T-helper 2 cell treated with Interferon-gamma antibody and Interleukin-4, amounts not matched to agents 100 ng/mL and 5 ng/mL, for 36 hours (primary cell): ENCODE data around the gene BCDIN3D. TPM values are rescaled to one million over a fixed set of nuclear protein-coding genes. Genes with fewer than 3 reads are reported as not detected.
"Not testable (repeated sequence)": the region's sequence is repeated elsewhere in the genome, so short reads cannot be mapped to it uniquely, and the experiment has no call there.

Experiments used
- intact Hi-C: fragments of 100-400 bp; cut with micrococcal nuclease; formaldehyde crosslinking; loops from one replicate; pipeline ENCODE4 v1.15.1; 2023
- total RNA-seq: library from RNA; stranded (reverse); gene quantifications from 2 replicates; pipeline ENCODE4 v1.2.3, GENCODE V29; 2022

Gene BCDIN3D
- 5.7 and 5.9 TPM in 2 replicates for total RNA-seq

DNA sequence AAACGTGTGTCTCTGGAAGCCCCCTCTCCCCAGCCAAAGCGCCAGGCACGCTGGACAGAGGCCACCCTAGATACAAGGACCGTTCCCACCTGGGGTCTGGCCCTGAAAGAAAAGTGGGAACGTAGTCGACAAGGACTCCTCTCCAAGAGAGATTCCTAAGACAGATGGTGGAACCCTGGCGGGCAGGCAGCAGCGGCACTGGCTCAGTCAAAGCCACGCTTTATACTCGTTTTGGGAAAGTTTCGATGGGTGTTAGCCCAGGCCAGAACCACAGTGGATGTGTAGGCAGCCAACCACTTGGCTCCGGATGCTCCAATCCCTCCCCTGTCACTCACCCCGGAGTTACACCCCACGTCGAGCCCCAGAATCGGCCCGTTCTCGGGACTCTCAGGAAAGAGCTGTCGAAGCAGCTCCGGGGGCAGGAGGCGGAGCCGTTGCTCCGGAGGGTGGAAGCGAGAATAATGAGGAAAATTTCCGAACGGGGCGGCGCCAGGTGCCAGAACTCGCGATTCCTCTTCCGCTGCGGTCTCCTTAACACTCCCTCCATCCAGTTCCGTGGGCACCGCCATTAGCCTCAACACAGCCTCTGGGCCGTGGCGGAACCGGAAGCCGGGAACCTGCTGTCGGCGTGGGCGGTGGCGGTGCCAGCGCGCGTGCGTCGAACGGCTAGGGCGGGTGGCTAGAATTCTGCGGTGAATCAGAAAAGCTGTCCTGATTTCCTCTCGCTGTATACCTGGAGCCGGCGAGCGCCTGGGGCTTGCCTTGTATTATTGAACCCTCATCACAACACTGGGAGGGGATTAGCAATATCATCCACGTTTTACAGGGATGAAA is at the start of gene BCDIN3D:
Gene BCDIN3D (minus strand): TSS at position 588 of the 834 bp plus-strand sequence. CDS start 19 bp downstream, at position 569.
- intact Hi-C loops: loop anchor here (1.0 kb wide), 2 partner anchors 14 to 101 kb away; partner anchors contain the start of genes NCKAP5L and TMBIM6

GRCh38 chr12:49892084-49892731 is 49.3 kb upstream of the BCDIN3D start:
- intact Hi-C loops: no loop called here

DNA sequence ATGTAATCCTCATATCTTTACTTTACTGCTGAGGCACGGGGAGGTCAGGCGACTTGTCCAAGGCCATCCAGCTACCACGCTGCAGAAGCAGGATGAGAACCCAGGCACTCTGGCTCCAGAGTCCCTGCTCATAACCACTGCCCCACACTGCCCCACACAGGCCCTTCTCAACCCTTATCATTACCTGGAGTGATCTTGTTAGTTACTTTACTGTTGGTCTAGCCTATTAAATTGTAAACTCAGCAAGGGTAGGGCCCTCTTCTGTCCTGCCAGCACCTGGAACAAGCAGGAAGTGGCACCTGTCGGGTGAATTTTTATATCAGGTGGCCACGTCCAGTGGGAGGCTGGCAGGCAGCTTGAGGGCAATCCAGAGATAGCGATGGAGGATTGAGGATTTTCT is 48.6 kb upstream of the BCDIN3D start:
- intact Hi-C loops: no loop called here

- intact Hi-C loops: no loop called here
These were observed 48.1 kb upstream of the BCDIN3D start for GRCh38 chr12:49891012-49891411.

DNA sequence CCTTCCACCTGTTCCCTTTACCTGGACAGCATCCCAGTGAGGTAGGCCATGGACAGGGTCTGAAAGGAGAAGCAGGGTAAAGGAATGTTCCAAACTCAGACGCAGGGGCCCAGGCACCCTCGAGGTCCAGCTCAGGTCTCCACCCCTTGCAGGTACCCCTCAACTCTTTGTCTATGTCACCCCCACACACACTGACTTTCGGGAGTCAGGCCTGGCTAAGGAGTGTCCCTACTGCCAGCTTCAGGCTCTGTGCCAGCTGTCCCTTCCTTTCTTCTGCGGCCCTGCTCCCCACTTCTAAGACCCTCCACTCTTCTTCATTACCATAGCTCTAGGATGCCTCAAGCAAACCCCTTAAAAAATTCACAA is 47.2 kb upstream of the BCDIN3D start:
- intact Hi-C loops: no loop called here

DNA sequence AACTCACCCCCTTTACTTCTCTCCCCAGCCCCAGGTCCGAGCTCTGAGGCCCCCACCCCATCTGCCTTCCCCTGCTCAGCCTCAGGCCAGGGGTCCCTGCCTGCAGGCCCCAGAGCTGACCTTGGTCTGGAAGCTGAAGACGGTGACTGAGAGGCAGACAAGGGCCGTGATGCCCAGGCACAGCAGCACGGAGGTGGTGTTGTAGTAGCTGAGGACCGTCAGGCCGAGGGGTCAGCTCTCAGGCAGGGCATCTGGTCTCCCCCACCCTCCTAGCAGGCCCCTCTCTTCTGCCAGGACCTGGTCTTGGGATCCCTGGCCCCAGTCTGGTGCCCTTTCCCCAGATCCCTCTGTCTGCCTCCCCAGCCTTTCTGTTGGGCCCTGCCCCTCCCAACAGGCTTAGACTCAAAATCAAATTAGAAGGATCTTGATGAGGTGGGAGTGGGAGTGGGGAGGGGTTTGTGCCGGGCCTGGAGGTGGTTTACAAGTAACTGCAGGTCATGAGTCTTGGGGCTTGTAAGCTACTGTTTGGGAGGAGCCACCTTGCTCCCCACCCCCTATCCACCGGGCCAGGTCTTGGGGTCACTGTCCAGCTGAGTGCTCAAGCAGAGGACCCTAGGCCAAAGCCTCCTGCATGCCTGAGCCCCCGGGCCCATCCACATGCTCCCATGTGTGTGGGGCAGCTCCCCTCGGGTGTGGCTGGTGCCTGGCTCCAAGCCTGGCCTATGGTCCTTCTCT is 46.6 kb upstream of the BCDIN3D start:
- intact Hi-C loops: no loop called here

- intact Hi-C loops: no loop called here
These were observed 45.7 kb upstream of the BCDIN3D start for GRCh38 chr12:49888461-49889151.

- intact Hi-C loops: no loop called here
These were observed 44.9 kb upstream of the BCDIN3D start for GRCh38 chr12:49887536-49888401.

GRCh38 chr12:49887091-49887490 is 44.2 kb upstream of the BCDIN3D start:
- intact Hi-C loops: no loop called here

- intact Hi-C loops: no loop called here
These were observed 43.0 kb upstream of the BCDIN3D start for GRCh38 chr12:49885663-49886461.

DNA sequence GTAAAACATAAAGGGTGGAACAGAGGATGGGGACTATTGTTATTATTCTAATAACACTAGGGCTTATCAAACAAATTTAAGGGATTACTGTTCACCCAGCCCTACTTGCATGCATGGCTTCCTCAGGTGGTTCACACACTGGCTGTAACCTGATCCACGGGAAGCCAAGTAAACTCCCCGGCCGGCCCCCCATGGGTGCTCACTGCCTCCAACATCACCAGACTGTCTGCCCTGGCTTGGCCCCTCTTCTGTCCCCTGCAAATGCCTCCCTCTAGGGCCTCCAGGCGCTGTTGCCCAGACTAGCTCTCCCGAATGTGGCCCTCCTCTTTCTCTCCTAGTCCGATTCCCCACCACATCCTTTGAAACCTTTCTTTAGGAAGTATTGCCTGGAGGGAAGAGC is 42.2 kb upstream of the BCDIN3D start:
- intact Hi-C loops: no loop called here

- intact Hi-C loops: no loop called here
These were observed 40.1 kb upstream of the BCDIN3D start for GRCh38 chr12:49882851-49883464.

DNA sequence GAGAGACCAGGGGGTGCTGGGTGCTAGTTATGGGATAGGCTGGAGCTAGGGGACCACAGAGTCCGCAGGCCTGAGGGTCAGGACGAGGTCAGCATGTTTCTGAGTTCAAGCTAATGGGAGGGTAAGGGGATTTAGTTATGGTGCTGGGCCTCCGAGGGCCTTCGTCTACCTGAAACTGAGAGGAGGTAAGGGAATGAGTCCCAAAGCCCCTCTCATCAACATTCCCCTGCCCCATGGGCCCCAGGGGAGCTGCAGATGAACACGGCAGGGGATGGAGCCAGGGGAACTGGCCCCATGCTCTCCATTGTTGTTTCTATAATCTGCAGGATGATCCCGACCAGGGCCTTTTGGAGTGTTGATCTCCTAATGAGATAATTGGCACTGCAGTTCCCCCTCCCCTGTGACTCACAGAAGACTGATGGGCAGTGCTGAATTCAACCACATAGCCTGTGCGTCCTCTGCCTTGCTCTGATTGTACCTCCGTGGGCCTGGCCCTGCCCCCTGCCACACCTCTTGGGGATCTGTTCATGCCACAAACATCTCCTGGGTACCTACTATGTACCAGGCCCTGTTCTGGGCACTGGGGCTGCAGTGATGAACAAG is 39.4 kb upstream of the BCDIN3D start:
- intact Hi-C loops: no loop called here

GRCh38 chr12:49881415-49882247 is 38.7 kb upstream of the BCDIN3D start:
- intact Hi-C loops: no loop called here

- intact Hi-C loops: no loop called here
These were observed 38.0 kb upstream of the BCDIN3D start for GRCh38 chr12:49880756-49881414.

- intact Hi-C loops: not testable (repeated sequence)
These were observed 36.2 kb upstream of the BCDIN3D start for GRCh38 chr12:49879065-49879464.

DNA sequence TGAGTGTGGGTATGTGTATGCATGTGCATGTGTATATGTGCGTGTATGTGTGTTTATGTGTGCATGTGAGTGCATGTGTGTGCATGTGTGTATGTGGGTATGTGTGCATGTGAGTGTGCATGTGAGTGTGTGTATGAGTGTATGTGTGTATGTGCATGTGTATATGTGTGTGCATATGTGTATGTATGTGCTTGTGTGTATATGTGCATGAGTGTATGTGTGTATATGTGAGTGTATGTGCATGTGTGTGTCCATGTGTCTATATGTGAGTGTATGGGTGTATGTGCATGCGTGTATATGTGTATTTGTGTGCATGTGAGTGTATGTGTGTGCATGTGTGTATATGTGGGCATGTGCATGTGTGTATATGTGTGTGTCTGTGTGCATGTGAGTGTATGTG is 35.1 kb upstream of the BCDIN3D start:
- intact Hi-C loops: no loop called here
